HepG2 (cell line): Measurements from ENCODE around the gene CCDC77. TPM values are rescaled to one million over a fixed set of nuclear protein-coding genes. Genes with fewer than 3 reads are reported as not detected.

ENCODE experiments used
- ATF7-NPFF ChIP-seq: sonication (generic); formaldehyde crosslinking; IDR thresholded peaks from 2 replicates; pipeline ENCODE4 v1.8.1; 2023; ENCODE audit warnings: mild to moderate bottlenecking, low read depth, missing genetic modification reagents, moderate library complexity
- EP300 ChIP-seq, 3 experiments: sonication (generic) in 1 of 3; formaldehyde crosslinking in 1 of 3; IDR thresholded peaks; 2 replicates each; pipeline versions ENCODE4 v1.5.1 to v1.6.1; 2011 to 2020; ENCODE audit warnings: low read depth in 2 of 3, low read length in 2 of 3, borderline replicate concordance in 1 of 3, improper control_type of control experiment in 1 of 3, mild to moderate bottlenecking in 1 of 3, missing genetic modification reagents in 1 of 3, moderate library complexity in 1 of 3
- FOXJ3 ChIP-seq: sonication (generic); formaldehyde crosslinking; IDR thresholded peaks from 2 replicates; pipeline ENCODE4 v1.4.0; 2020; ENCODE audit warnings: missing genetic modification reagents, mild to moderate bottlenecking, borderline replicate concordance
- GZF1 ChIP-seq: sonication (generic); formaldehyde crosslinking; IDR thresholded peaks from 2 replicates; pipeline ENCODE4 v1.5.1; 2020; ENCODE audit warnings: mild to moderate bottlenecking, missing genetic modification reagents
- HNF4A ChIP-seq: sonication (generic); formaldehyde crosslinking; IDR thresholded peaks from 2 replicates; pipeline ENCODE4 v1.4.0; 2020; ENCODE audit warnings: missing genetic modification reagents
- MZF1 ChIP-seq: sonication (generic); formaldehyde crosslinking; IDR thresholded peaks from 2 replicates; pipeline ENCODE4 v1.8.1; 2023; ENCODE audit warnings: mild to moderate bottlenecking, missing genetic modification reagents, borderline replicate concordance
- RXRA ChIP-seq: sonication (generic); formaldehyde crosslinking; IDR thresholded peaks from 2 replicates; pipeline ENCODE4 v1.5.1; 2020; ENCODE audit warnings: missing genetic modification reagents
- USF2 ChIP-seq, 2 experiments: sonication (generic) in 1 of 2; formaldehyde crosslinking in 1 of 2; IDR thresholded peaks; 2 replicates each; pipeline versions ENCODE4 v1.5.1 to v1.6.1; 2011 to 2020; ENCODE audit warnings: borderline replicate concordance in 1 of 2, low read depth in 1 of 2, low read length in 1 of 2, mild to moderate bottlenecking in 1 of 2, missing genetic modification reagents in 1 of 2, moderate library complexity in 1 of 2
- ZKSCAN8 ChIP-seq: IDR thresholded peaks from 2 replicates; pipeline ENCODE4 v1.6.1; 2016; ENCODE audit warnings: borderline replicate concordance, missing genetic modification reagents, missing compliant biosample characterization
- ZMYM3 ChIP-seq: sonication (generic); formaldehyde crosslinking; IDR thresholded peaks from 2 replicates; pipeline ENCODE4 v1.5.1; 2020; ENCODE audit warnings: mild to moderate bottlenecking, missing genetic modification reagents
- ZNF205 ChIP-seq: IDR thresholded peaks from 2 replicates; pipeline ENCODE4 v1.6.1; 2018; ENCODE audit warnings: missing biosample characterization, missing genetic modification reagents
- ZNF331 ChIP-seq: sonication (generic); formaldehyde crosslinking; IDR thresholded peaks from 2 replicates; pipeline ENCODE4 v1.4.0; 2020; ENCODE audit warnings: missing genetic modification reagents
- ZNF605 ChIP-seq: sonication (generic); formaldehyde crosslinking; IDR thresholded peaks from 2 replicates; pipeline ENCODE4 v1.8.0; 2022; ENCODE audit warnings: mild to moderate bottlenecking, missing genetic modification reagents
- ZNF747 ChIP-seq: sonication (generic); formaldehyde crosslinking; IDR thresholded peaks from 2 replicates; pipeline ENCODE4 v1.8.1; 2023; ENCODE audit warnings: missing genetic modification reagents, mild to moderate bottlenecking, borderline replicate concordance
- ZNF800 ChIP-seq: sonication (generic); formaldehyde crosslinking; IDR thresholded peaks from 2 replicates; pipeline ENCODE4 v1.4.0; 2020; ENCODE audit warnings: missing genetic modification reagents
- ZNF850 ChIP-seq: sonication (generic); formaldehyde crosslinking; conservative IDR thresholded peaks from 2 replicates; pipeline ENCODE4 v1.9.0; 2021; ENCODE audit warnings: mild to moderate bottlenecking, missing genetic modification reagents
- polyA plus RNA-seq, 8 experiments: library from polyadenylated mRNA; depleted of rRNA in 3 of 8; stranded (reverse) in 7 of 8; unstranded in 1 of 8; fragments of >200 nt; fragmentation: Illumina TruSeq in 4 of 8; extraction: Trizol in 4 of 8; gene quantifications; 2 replicates each; pipeline versions ENCODE4 v1.2.1 to v1.2.3, GENCODE V29; 2011 to 2016; ENCODE audit warnings: low read depth in 4 of 8, missing spikeins in 1 of 8, mixed read lengths in 1 of 8; ENCODE audit not compliant: insufficient read depth in 1 of 8
- total RNA-seq, 5 experiments: library from RNA; depleted of rRNA; stranded (reverse); fragments of >200 nt; fragmentation: Illumina TruSeq; extraction: Trizol; gene quantifications; 2 replicates each; pipeline ENCODE4 v1.2.3, GENCODE V29; 2016; ENCODE audit warnings: low read depth in 1 of 5
- TF ChIP-seq, protein P1 (sequence below): sonication (generic); formaldehyde crosslinking; IDR thresholded peaks from 2 replicates; pipeline ENCODE4 v1.8.0; 2022; ENCODE audit warnings: missing genetic modification reagents, mild to moderate bottlenecking, moderate library complexity, borderline replicate concordance
- TF ChIP-seq, protein P2 (sequence below): IDR thresholded peaks from 2 replicates; pipeline ENCODE4 v1.6.1; 2016; ENCODE audit warnings: low read depth, borderline replicate concordance
- TF ChIP-seq, protein P3 (sequence below): sonication (generic); IDR thresholded peaks from 2 replicates; pipeline ENCODE4 v1.6.1; 2016; ENCODE audit warnings: low read depth, borderline replicate concordance

Gene CCDC77
- total and polyA plus RNA-seq, 2 of the 13 experiments (the other 11 are each of a cell fraction or from before 2014, with no cell fraction given), result 6.4 to 16.4 TPM

DNA sequence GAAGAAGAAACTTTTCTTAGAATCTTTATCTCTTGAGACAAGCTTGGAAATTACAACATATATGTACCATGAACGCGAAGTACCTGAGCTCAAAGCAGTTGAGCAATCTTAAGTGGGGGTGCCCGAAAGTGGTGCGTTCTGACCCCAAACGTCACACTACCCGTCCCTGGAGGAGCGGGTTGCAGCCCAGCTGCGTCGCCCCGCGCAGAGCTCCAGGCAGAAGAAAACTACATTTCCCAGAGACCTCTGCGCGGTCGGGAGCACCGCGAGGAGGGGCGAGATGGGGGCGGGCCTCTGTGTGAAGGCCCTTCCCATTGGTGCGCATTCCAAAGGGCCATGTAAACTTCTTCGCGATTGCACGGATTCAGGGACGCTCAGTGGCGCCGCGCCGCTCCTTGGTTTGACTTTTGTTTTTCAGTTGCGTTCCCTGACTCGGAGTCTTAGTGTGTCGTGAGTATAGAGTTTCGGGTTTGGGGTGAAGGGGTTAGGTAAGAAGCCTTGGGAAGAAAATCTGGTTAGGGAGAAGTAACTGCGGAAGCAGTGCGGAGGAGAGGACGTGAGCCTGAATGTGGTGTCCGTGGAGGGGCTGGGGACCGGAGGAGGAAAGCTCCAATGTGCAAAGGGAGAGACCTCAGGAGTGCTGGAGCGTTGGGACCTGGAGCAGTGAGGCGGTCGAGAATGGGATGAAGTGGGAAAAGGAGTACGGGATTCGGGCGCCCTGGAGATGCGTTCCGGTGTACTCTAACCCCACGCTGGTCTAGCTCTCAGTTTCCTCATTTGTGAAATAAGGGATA is at the start of gene CCDC77 (continued):
- TF ChIP-seq USF2 (IDR thresholded peaks at IDR 0.05; ENCODE audit: low read depth, low read length), result no peak
- 0 out of 2 replicates have a peak, but pooled peaks have one; percentile 15 for TF ChIP-seq USF2 (CRISPR knock-in tag; IDR thresholded peaks at IDR 0.05; ENCODE audit: borderline replicate concordance)
- TF ChIP-seq GZF1 (CRISPR knock-in tag), result no peak
- TF ChIP-seq, protein P1, sequence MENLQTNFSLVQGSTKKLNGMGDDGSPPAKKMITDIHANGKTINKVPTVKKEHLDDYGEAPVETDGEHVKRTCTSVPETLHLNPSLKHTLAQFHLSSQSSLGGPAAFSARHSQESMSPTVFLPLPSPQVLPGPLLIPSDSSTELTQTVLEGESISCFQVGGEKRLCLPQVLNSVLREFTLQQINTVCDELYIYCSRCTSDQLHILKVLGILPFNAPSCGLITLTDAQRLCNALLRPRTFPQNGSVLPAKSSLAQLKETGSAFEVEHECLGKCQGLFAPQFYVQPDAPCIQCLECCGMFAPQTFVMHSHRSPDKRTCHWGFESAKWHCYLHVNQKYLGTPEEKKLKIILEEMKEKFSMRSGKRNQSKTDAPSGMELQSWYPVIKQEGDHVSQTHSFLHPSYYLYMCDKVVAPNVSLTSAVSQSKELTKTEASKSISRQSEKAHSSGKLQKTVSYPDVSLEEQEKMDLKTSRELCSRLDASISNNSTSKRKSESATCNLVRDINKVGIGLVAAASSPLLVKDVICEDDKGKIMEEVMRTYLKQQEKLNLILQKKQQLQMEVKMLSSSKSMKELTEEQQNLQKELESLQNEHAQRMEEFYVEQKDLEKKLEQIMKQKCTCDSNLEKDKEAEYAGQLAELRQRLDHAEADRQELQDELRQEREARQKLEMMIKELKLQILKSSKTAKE (CRISPR knock-in tag), result no peak
- no peak for TF ChIP-seq ZNF205 (CRISPR knock-in tag)
- no peak for TF ChIP-seq ATF7-NPFF (CRISPR knock-in tag)
- TF ChIP-seq, protein P2, sequence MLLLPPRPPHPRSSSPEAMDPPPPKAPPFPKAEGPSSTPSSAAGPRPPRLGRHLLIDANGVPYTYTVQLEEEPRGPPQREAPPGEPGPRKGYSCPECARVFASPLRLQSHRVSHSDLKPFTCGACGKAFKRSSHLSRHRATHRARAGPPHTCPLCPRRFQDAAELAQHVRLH, result peak; percentile 59
- TF ChIP-seq RXRA (CRISPR knock-in tag), result peak; percentile 52
- peak; percentile 48; the same call in 1 of the 2 replicates for TF ChIP-seq FOXJ3
- TF ChIP-seq ZMYM3 (CRISPR knock-in tag), result no peak
- TF ChIP-seq, protein P3, sequence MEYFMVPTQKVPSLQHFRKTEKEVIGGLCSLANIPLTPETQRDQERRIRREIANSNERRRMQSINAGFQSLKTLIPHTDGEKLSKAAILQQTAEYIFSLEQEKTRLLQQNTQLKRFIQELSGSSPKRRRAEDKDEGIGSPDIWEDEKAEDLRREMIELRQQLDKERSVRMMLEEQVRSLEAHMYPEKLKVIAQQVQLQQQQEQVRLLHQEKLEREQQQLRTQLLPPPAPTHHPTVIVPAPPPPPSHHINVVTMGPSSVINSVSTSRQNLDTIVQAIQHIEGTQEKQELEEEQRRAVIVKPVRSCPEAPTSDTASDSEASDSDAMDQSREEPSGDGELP, result peak; percentile 64; the same call in 1 of the 2 replicates
- TF ChIP-seq ZNF747, result peak; percentile 63; the same call in 1 of the 2 replicates
- peak; percentile 51; the same call in 1 of the 2 replicates for TF ChIP-seq ZNF331
- TF ChIP-seq ZNF605, result no peak
- no peak; the same call in 1 of the 2 replicates for TF ChIP-seq ZKSCAN8
- no peak for TF ChIP-seq EP300 (IDR thresholded peaks at IDR 0.05; ENCODE audit: low read depth in 2 of 2, low read length in 2 of 2)
- TF ChIP-seq EP300 (CRISPR knock-in tag; IDR thresholded peaks at IDR 0.05; ENCODE audit: borderline replicate concordance), result 0 out of 2 replicates have a peak, but pooled peaks have one; percentile 3
- no peak for TF ChIP-seq MZF1
- TF ChIP-seq ZNF800 (CRISPR knock-in tag), result no peak
- TF ChIP-seq ZNF850 (CRISPR knock-in tag), result no peak
- no peak for TF ChIP-seq HNF4A (CRISPR knock-in tag)
